Endothelial cell of umbilical vein (primary cell): ENCODE data around the gene PITPNM3. TPM values are rescaled to one million over a fixed set of nuclear protein-coding genes. Genes with fewer than 3 reads are reported as not detected.

Source experiments
- BruUV-seq: library from RNA; stranded (reverse); fragments of 400-500 nt; replicated peaks from 2 replicates; lab custom pipeline; 2021; lab: Mats Ljungman, UMichigan
- CTCF ChIA-PET: fragments of 300-600, 350-600 bp; sonication (Branson Sonifier 250); formaldehyde crosslinking; loops from one replicate; lab custom pipeline; 2021; ENCODE audit warnings: antibody characterized with exemption, inconsistent platforms; lab: Charles Lee
- POLR2A ChIA-PET: fragments of 300-600, 350-600 bp; sonication (Branson Sonifier 250); formaldehyde crosslinking; loops from one replicate; lab custom pipeline; 2021; ENCODE audit warnings: antibody characterized with exemption, inconsistent platforms; lab: Charles Lee
- DNase-seq: peaks from one replicate; pipeline ENCODE4 v3.0.0-alpha.2; 2011; ENCODE audit warnings: low read depth, low spot score
- FAIRE-seq: peaks from 2 replicates; lab custom pipeline; 2011; peaks lifted over from hg19 to GRCh38; lab: Jason Lieb, UNC
- H2AFZ ChIP-seq: 2 replicates; pipeline ENCODE4 v1.6.0; 2012; ENCODE audit warnings: low read depth, low read length, control low read depth, inconsistent platforms
- H3K27ac ChIP-seq: 2 replicates; pipeline ENCODE4 v1.5.1; 2011; ENCODE audit warnings: low read depth, mild to moderate bottlenecking, control low read depth, low read length, moderate library complexity; ENCODE audit not compliant: insufficient read depth
- H3K27me3 ChIP-seq, 2 experiments: 2 replicates each; pipeline versions ENCODE4 v1.6.0 to v1.6.1; 2011; ENCODE audit warnings: low read length in 2 of 2, mixed read lengths in 1 of 2; ENCODE audit not compliant: control insufficient read depth in 2 of 2, insufficient read depth in 2 of 2
- H3K36me3 ChIP-seq, 2 experiments: 2 replicates in 1 of 2; 3 replicates in 1 of 2; pipeline ENCODE4 v1.5.1; 2011; ENCODE audit warnings: low read length in 2 of 2, mild to moderate bottlenecking in 1 of 2, moderate library complexity in 1 of 2; ENCODE audit not compliant: control insufficient read depth in 2 of 2, insufficient read depth in 2 of 2; ENCODE audit errors: extremely low read depth in 1 of 2
- H3K4me1 ChIP-seq: 3 replicates; pipeline ENCODE4 v1.5.1; 2011; ENCODE audit warnings: mild to moderate bottlenecking, low read length; ENCODE audit not compliant: control insufficient read depth, insufficient read depth; ENCODE audit errors: extremely low read depth
- H3K4me2 ChIP-seq: 2 replicates; pipeline ENCODE4 v1.6.1; 2011; ENCODE audit warnings: low read length, control low read depth, mixed read lengths; ENCODE audit not compliant: insufficient read depth
- H3K4me3 ChIP-seq, 3 experiments: fragments of 200-600 bp in 1 of 3; sonication (generic), shearing (Covaris generic) in 1 of 3; replicated peaks in 1 of 3; 2 replicates each; pipeline ENCODE4 v1.5.1; 2011 to 2016; ENCODE audit warnings: control low read depth in 3 of 3, low read length in 3 of 3, mild to moderate bottlenecking in 2 of 3, inconsistent platforms in 1 of 3, low read depth in 1 of 3, moderate library complexity in 1 of 3; ENCODE audit not compliant: insufficient read depth in 1 of 3
- H3K79me2 ChIP-seq: 2 replicates; pipeline ENCODE4 v1.6.0; 2012; ENCODE audit warnings: low read length, inconsistent platforms; ENCODE audit not compliant: control insufficient read depth, insufficient read depth
- H3K9ac ChIP-seq: replicated peaks from 2 replicates; pipeline ENCODE3; 2011; ENCODE audit warnings: low read length, control low read depth; ENCODE audit not compliant: insufficient read depth; ENCODE audit errors: extremely low read depth
- H3K9me1 ChIP-seq: replicated peaks from 3 replicates; pipeline ENCODE4 v1.6.0; 2011; ENCODE audit warnings: mild to moderate bottlenecking, low read length; ENCODE audit not compliant: control insufficient read depth, insufficient read depth; ENCODE audit errors: extremely low read depth
- H3K9me3 ChIP-seq: replicated peaks from 2 replicates; pipeline ENCODE4 v1.5.1; 2012; ENCODE audit warnings: low read length, inconsistent platforms; ENCODE audit not compliant: control insufficient read depth, insufficient read depth
- H4K20me1 ChIP-seq: replicated peaks from 2 replicates; pipeline ENCODE3; 2011; ENCODE audit warnings: mild to moderate bottlenecking, low read length; ENCODE audit not compliant: control insufficient read depth, insufficient read depth; ENCODE audit errors: extremely low read depth
- CTCF ChIP-seq, 2 donors: IDR thresholded peaks; 1 replicate in 1 of 2; 2 replicates in 1 of 2; pipeline ENCODE4 v1.5.1; 2011; ENCODE audit warnings: low read length in 2 of 2, mild to moderate bottlenecking in 2 of 2, moderate library complexity in 2 of 2, control low read depth in 1 of 2, inconsistent platforms in 1 of 2, low read depth in 1 of 2; ENCODE audit not compliant: insufficient read depth in 1 of 2; ENCODE audit errors: extremely low read depth in 1 of 2
- EZH2 ChIP-seq: IDR thresholded peaks from 2 replicates; pipeline ENCODE4 v1.6.1; 2012; ENCODE audit warnings: borderline replicate concordance, low read depth, mild to moderate bottlenecking, moderate library complexity, low read length, inconsistent platforms; ENCODE audit not compliant: severe bottlenecking
- FOS ChIP-seq: IDR thresholded peaks from 2 replicates; pipeline ENCODE4 v1.6.1; 2011; ENCODE audit warnings: mild to moderate bottlenecking, low read length, moderate library complexity, borderline replicate concordance; ENCODE audit not compliant: insufficient read depth
- GATA2 ChIP-seq: IDR thresholded peaks from 2 replicates; pipeline ENCODE4 v1.7.0; 2011; ENCODE audit warnings: low read depth, mild to moderate bottlenecking, moderate library complexity, mixed read lengths, low read length; ENCODE audit not compliant: insufficient read length, insufficient read depth
- JUN ChIP-seq: IDR thresholded peaks from 2 replicates; pipeline ENCODE4 v1.6.1; 2011; ENCODE audit warnings: borderline replicate concordance, low read depth; ENCODE audit not compliant: insufficient read length, insufficient read depth
- MAX ChIP-seq: IDR thresholded peaks from 2 replicates; pipeline ENCODE4 v1.6.1; 2011; ENCODE audit not compliant: insufficient read depth, insufficient read length
- MYC ChIP-seq: IDR thresholded peaks from one replicate; pipeline ENCODE4 v1.6.1; 2011; ENCODE audit warnings: mild to moderate bottlenecking, low read depth, low read length
- POLR2A ChIP-seq: IDR thresholded peaks from 2 replicates; pipeline ENCODE4 v1.6.1; 2012; ENCODE audit warnings: low read depth, mild to moderate bottlenecking, control low read depth, low read length
- POLR2AphosphoS5 ChIP-seq: IDR thresholded peaks from 2 replicates; pipeline ENCODE4 v1.6.1; 2012; ENCODE audit warnings: low read depth, mild to moderate bottlenecking, control low read depth, low read length, moderate library complexity; ENCODE audit not compliant: insufficient read depth
- dilution Hi-C: fragments of 300-500 bp; cut with MboI; formaldehyde crosslinking; loops from one replicate; pipeline ENCODE4 v1.15.0; 2019; ENCODE audit warnings: low sequenced_read_pairs; ENCODE audit not compliant: extremely low pct_ligation_motif_present
- intact Hi-C: fragments of 100-400 bp; cut with micrococcal nuclease; formaldehyde crosslinking; loops from one replicate; pipeline ENCODE4 v1.10.0; 2022
- polyA plus RNA-seq, 4 experiments: library from polyadenylated mRNA; depleted of rRNA in 3 of 4; stranded (reverse) in 3 of 4; unstranded in 1 of 4; fragments of >200 nt; gene quantifications; 2 replicates each; pipeline versions ENCODE4 v1.2.1 to v1.2.3, GENCODE V29; 2011 to 2012; ENCODE audit warnings: missing spikeins in 1 of 4
- total RNA-seq: library from RNA; stranded (reverse); gene quantifications from 2 replicates; pipeline ENCODE4 v1.2.3, GENCODE V29; 2021

Gene PITPNM3
- total and polyA plus RNA-seq, 2 donors (not counting 3 experiments of a cell fraction or from before 2014, with no cell fraction given): 1.0 to 1.9 TPM

- Histone ChIP-seq H3K4me2 (peak overlapping the region; percentile 52), H4K20me1 (no peaks in the 10 kb centered on the region), H3K36me3 (no peaks in the 10 kb centered on the region), H3K9me1 (no peaks in the 10 kb centered on the region), H3K79me2 (no peaks in the 10 kb centered on the region), H3K9me3 (no peaks in the 10 kb centered on the region), H3K9ac (no peak overlapping the region), H3K4me3 (peak overlapping the region in 1 of 3 experiments; percentile 14), H3K4me1 (peaks cover 48% of the 10 kb centered on the region), H2AFZ (no peak overlapping the region), H3K27me3 (no peaks in the 10 kb centered on the region), H3K27ac (peak overlapping the region; percentile 62)
- ChIA-PET POLR2A (no interaction called here), CTCF (interaction anchor here (1.5 kb wide), 1 partner anchor 46 kb away, joined by 3 read pairs; no protein-coding TSS in a partner anchor)
- FAIRE-seq: peak; percentile 85
- no TSS peak for BruUV-seq
- intact Hi-C loops (no loop called here), dilution Hi-C loops (no loop called here)
- TF ChIP-seq GATA2: peak; percentile 89
- TF ChIP-seq EZH2: no peak
- no peak for TF ChIP-seq CTCF (IDR thresholded peaks at IDR 0.05; ENCODE audit: extremely low read depth in 1 of 2, insufficient read depth in 1 of 2, low read depth in 1 of 2, low read length in 2 of 2)
- TF ChIP-seq MYC: no peak
- TF ChIP-seq POLR2AphosphoS5: peak; percentile 77
- TF ChIP-seq MAX: no peak
- peak; percentile 64 for TF ChIP-seq JUN
- peak; percentile 54 for TF ChIP-seq FOS
- no peak for TF ChIP-seq POLR2A
- DNase-seq: peak; percentile 87
These were observed 43.8 kb downstream of the PITPNM3 start for GRCh38 chr17:6512552-6512951.
